Kidney (tissue), 14 donors: ENCODE measurements around the gene PSPC1. TPM values are rescaled to one million over a fixed set of nuclear protein-coding genes. Genes with fewer than 3 reads are reported as not detected.
A peak's percentile ranks its signal among the peaks of the same experiment; 100 is the strongest.

Experiments used
- DNase-seq, 5 donors: peaks; one replicate each; pipeline ENCODE4 v3.0.0-alpha.2; 2013 to 2020
- FAIRE-seq: peaks from 2 replicates; lab custom pipeline; 2012; peaks lifted over from hg19 to GRCh38; lab: Jason Lieb, UNC
- H3K27ac ChIP-seq, 2 donors: one replicate each; pipeline ENCODE4 v1.7.0; 2013; ENCODE audit warnings: low read depth in 2 of 2, low read length in 2 of 2, inconsistent platforms in 1 of 2
- H3K27me3 ChIP-seq: one replicate; pipeline ENCODE4 v1.7.1; 2013; ENCODE audit warnings: low read length, inconsistent platforms; ENCODE audit not compliant: control insufficient read depth, insufficient read depth
- H3K36me3 ChIP-seq, 3 donors: one replicate each; pipeline versions ENCODE4 v1.7.0 to v1.7.1; 2013; ENCODE audit warnings: low read length in 3 of 3, control low read depth in 1 of 3, inconsistent platforms in 1 of 3; ENCODE audit not compliant: insufficient read depth in 3 of 3, control insufficient read depth in 2 of 3
- H3K4me1 ChIP-seq, 3 donors: one replicate each; pipeline versions ENCODE4 v1.7.0 to v1.7.1; 2013; ENCODE audit warnings: low read length in 3 of 3, inconsistent platforms in 1 of 3, low read depth in 1 of 3; ENCODE audit not compliant: control insufficient read depth in 2 of 3, insufficient read depth in 2 of 3
- H3K4me3 ChIP-seq, 3 donors: one replicate each; pipeline versions ENCODE4 v1.7.0 to v1.8.1; 2013; ENCODE audit warnings: low read length in 3 of 3, control low read depth in 1 of 3, inconsistent platforms in 1 of 3
- H3K9ac ChIP-seq, 3 donors: one replicate each; pipeline versions ENCODE4 v1.7.0 to v1.7.1; 2013; ENCODE audit warnings: low read length in 3 of 3, control low read depth in 1 of 3, inconsistent platforms in 1 of 3
- H3K9me3 ChIP-seq, 3 donors: one replicate each; pipeline versions ENCODE4 v1.7.0 to v1.7.1; 2013; ENCODE audit warnings: low read length in 3 of 3, control low read depth in 1 of 3, inconsistent platforms in 1 of 3; ENCODE audit not compliant: control insufficient read depth in 2 of 3, insufficient read depth in 1 of 3
- intact Hi-C: fragments of 100-400 bp; cut with DNase I; formaldehyde crosslinking; loops from one replicate; pipeline ENCODE4 v1.11.1; 2022
- polyA plus RNA-seq: library from polyadenylated mRNA; stranded (reverse); fragments of 350-450 nt; fragmentation: Illumina TruSeq; extraction: RNeasy Lipid Tissue Mini Kit (QIAGEN cat#74804); gene quantifications from one replicate; pipeline ENCODE4 v1.2.3, GENCODE V29; 2014; ENCODE audit warnings: low read depth, low replicate concordance; ENCODE audit not compliant: insufficient read depth
- total RNA-seq: library from RNA; stranded (reverse); fragmentation: NEBNext Ultra II Directional; extraction: Animal tissue kit (Norgen Biotek cat#: 25700); gene quantifications from one replicate; pipeline ENCODE4 v1.2.1, GENCODE V29; 2021
- TF ChIP-seq, protein P1 (sequence below): IDR thresholded peaks from 3 replicates; pipeline ENCODE4 v1.5.1; 2012; ENCODE audit warnings: mild to moderate bottlenecking, moderate library complexity, borderline replicate concordance; ENCODE audit not compliant: insufficient read depth; ENCODE audit errors: extremely low read depth
- donor health status: control.
- donor health status: control.
- donor health status: control.
- donor health status: control.
- donor health status: control.
- donor health status: DM: yes; HTN: yes; CAD: no.
- donor health status: Normal renal cell carcinoma (clear cell type).

Gene PSPC1
- total and polyA plus RNA-seq, 2 donors from 2014 or later: 31.8 to 57.6 TPM

DNA sequence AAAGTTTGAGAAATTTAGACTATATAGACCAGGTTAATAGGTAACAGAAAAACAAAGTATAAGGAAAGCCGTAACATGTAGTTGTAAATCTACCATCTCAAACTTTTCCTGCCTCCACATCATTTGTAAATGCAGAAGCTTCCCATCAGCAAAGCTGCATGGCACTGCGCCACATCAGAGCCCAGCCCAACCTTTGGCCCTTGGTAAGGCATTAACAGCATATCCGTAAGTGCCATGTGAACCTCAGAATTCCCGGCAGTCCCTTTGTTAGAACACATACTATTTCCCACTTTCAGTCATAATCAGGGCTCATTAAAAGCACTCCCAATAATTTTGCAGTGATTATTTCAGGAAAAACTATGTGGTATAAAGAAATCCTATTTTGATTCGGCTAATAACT is 97.7 kb downstream of the PSPC1 start:
- intact Hi-C loops: no loop called here
- H3K27me3 ChIP-seq: no peaks in the 10 kb centered on the region
- H3K9me3 ChIP-seq: no peaks in the 10 kb centered on the region
- no peaks in the 10 kb centered on the region for H3K36me3 ChIP-seq
- H3K4me3 ChIP-seq: no peak overlapping the region
- FAIRE-seq (peak; percentile 65), DNase-seq (peak in 3 of 5 donors; percentile 48 to 65 (median 61))
- no peak overlapping the region for H3K9ac ChIP-seq
- H3K27ac ChIP-seq: peak overlapping the region; percentile 10 to 79
- TF ChIP-seq, protein P1, sequence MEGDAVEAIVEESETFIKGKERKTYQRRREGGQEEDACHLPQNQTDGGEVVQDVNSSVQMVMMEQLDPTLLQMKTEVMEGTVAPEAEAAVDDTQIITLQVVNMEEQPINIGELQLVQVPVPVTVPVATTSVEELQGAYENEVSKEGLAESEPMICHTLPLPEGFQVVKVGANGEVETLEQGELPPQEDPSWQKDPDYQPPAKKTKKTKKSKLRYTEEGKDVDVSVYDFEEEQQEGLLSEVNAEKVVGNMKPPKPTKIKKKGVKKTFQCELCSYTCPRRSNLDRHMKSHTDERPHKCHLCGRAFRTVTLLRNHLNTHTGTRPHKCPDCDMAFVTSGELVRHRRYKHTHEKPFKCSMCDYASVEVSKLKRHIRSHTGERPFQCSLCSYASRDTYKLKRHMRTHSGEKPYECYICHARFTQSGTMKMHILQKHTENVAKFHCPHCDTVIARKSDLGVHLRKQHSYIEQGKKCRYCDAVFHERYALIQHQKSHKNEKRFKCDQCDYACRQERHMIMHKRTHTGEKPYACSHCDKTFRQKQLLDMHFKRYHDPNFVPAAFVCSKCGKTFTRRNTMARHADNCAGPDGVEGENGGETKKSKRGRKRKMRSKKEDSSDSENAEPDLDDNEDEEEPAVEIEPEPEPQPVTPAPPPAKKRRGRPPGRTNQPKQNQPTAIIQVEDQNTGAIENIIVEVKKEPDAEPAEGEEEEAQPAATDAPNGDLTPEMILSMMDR: no peak
- peaks cover 0 to 4% (median 2%) of the 10 kb centered on the region in 3 donors for H3K4me1 ChIP-seq

DNA sequence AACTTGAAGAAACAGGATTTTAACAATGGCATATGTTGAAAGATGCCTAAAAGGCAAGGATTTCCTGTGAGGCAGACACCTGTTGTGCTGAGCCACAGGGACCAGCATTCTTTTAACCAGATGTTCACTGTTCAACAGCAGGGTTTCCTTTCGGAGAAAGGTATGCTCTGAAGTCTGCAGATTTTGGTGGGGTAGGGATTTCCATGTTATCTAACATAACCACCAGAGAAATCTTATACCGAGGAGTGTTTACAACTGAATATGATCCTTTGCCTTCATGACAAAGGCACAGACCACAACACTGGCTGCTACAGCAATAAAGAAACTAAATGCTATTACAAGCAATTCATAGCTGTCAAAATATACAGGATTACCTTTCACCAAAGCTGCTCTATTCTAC is 101.2 kb downstream of the PSPC1 start:
- DNase-seq (peak in 1 of 5 donors; percentile 26), FAIRE-seq (no peak)
- intact Hi-C loops: no loop called here
- TF ChIP-seq, protein P1: no peak
- Histone ChIP-seq H3K27ac (no peak overlapping the region), H3K9me3 (no peaks in the 10 kb centered on the region), H3K27me3 (no peaks in the 10 kb centered on the region), H3K4me3 (no peak overlapping the region), H3K9ac (no peak overlapping the region), H3K4me1 (peaks cover 0 to 4% (median 2%) of the 10 kb centered on the region in 3 donors), H3K36me3 (peaks cover under 1 to 6% (median 2%) of the 10 kb centered on the region in 3 donors)

DNA sequence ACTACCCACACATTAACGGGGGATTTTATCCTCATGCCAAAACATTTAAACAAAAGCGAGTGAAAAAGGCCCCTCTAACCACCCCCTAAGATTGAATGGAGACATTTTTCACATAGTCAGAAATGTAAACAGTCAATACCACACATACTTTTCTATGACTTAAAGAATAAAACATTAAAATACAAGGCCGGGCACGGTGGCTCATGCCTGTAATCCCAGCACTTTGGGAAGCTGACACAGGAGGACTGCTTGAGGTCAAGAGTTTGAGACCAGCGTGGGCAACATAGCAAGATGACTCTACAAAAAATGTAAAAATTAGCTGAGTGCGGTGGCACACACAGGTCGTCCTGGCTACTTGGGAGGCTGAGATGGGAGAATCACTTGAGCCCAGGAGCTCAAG is 102.0 kb downstream of the PSPC1 start:
- intact Hi-C loops: no loop called here
- Histone ChIP-seq H3K27ac (no peak overlapping the region), H3K9ac (no peak overlapping the region), H3K4me1 (peaks cover 0 to 4% (median 2%) of the 10 kb centered on the region in 3 donors), H3K9me3 (no peaks in the 10 kb centered on the region), H3K27me3 (no peaks in the 10 kb centered on the region), H3K36me3 (peaks cover 2 to 6% (median 3%) of the 10 kb centered on the region in 3 donors), H3K4me3 (no peak overlapping the region)
- FAIRE-seq (no peak), DNase-seq (no peak)
- TF ChIP-seq, protein P1: no peak

DNA sequence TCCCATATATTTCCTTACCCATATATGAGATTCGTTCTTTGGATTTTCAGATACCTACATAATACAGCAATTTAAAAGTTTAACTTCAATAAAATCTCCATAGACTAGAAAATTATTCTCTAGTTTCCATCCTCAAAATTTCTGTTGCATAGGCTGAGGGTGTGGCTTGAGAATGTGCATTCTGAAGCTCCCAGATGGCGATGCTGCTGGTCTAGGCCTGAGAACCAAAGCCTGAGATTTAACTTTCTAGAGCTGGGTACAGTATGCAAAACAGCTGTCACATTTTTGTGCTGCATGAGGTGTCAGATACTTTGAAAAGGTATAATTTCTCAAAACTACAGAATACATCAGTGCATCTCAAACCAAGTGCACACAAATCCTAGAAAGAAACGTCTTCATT is 106.6 kb downstream of the PSPC1 start:
- no peak for FAIRE-seq
- H3K4me1 ChIP-seq: no peaks in the 10 kb centered on the region
- TF ChIP-seq, protein P1: no peak
- H3K9me3 ChIP-seq: no peaks in the 10 kb centered on the region
- no peaks in the 10 kb centered on the region for H3K27me3 ChIP-seq
- H3K9ac ChIP-seq: no peak overlapping the region
- H3K4me3 ChIP-seq: no peak overlapping the region
- intact Hi-C loops: no loop called here
- H3K36me3 ChIP-seq: peaks cover 8 to 41% (median 16%) of the 10 kb centered on the region in 3 donors
- H3K27ac ChIP-seq: no peak overlapping the region
- no peak for DNase-seq
